Measurements from ENCODE around the gene RALGPS1. TPM values are rescaled to one million over a fixed set of nuclear protein-coding genes. Genes with fewer than 3 reads are reported as not detected.

Gene RALGPS1
- total and polyA plus RNA-seq, 2 donors (not counting 1 experiment from before 2014, with no cell fraction given), result 19.7 to 39.9 TPM

- Histone ChIP-seq H2AFZ (ENCODE audit: insufficient read depth, low read depth, low read length, poor library complexity, severe bottlenecking) (no peak overlapping the region), H4K20me1 (ENCODE audit: control insufficient read depth, insufficient read depth, low read length, poor library complexity, severe bottlenecking) (no peaks in the 10 kb centered on the region), H3K4me3 (ENCODE audit: control extremely low read depth in 1 of 5, extremely low read depth in 1 of 5, insufficient read depth in 1 of 5, low read depth in 2 of 5, low read length in 4 of 5) (no peak overlapping the region), H3K27ac (ENCODE audit: low read length in 2 of 2) (peak overlapping the region in 1 of 2 donors; percentile 49), H3K9me3 (ENCODE audit: control extremely low read depth in 1 of 3, control insufficient read depth in 2 of 3, insufficient read depth in 1 of 3, low read length in 2 of 3) (peaks cover 0 to 11% (median 3%) of the 10 kb centered on the region in 3 donors), H3K4me2 (replicated peaks; ENCODE audit: low read depth, low read length, poor library complexity, severe bottlenecking) (peak overlapping the region; percentile 57), H3K36me3 (replicated peaks in 1 of 2; ENCODE audit: control extremely low read depth in 1 of 2, control insufficient read depth in 1 of 2, extremely low read depth in 1 of 2, insufficient read depth in 2 of 2, low read length in 1 of 2) (peaks cover 0 to 4% of the 10 kb centered on the region in 2 experiments), H3K4me1 (ENCODE audit: control insufficient read depth in 2 of 2, insufficient read depth in 2 of 2, low read length in 2 of 2) (peaks cover 24 to 29% of the 10 kb centered on the region in 2 donors), H3K27me3 (replicated peaks in 1 of 4; ENCODE audit: control extremely low read depth in 1 of 4, control insufficient read depth in 3 of 4, insufficient read depth in 4 of 4, low read length in 3 of 4) (no peaks in the 10 kb centered on the region), H3K79me2 (ENCODE audit: control insufficient read depth, insufficient read depth, low read length) (no peaks in the 10 kb centered on the region), H3K9ac (ENCODE audit: low read length) (no peak overlapping the region)
- Mint-ChIP-seq H3K4me1 (peaks cover 42% of the 10 kb centered on the region), H3K27ac (peak overlapping the region; percentile 85), H3K4me3 (peak overlapping the region; percentile 60), H3K27me3 (no peaks in the 10 kb centered on the region), H3K9me3 (ENCODE audit: insufficient read depth) (no peaks in the 10 kb centered on the region)
- TF ChIP-seq CTCF (IDR thresholded peaks at IDR 0.05) (no peak), EZH2 (IDR thresholded peaks at IDR 0.05; ENCODE audit: borderline replicate concordance, insufficient read depth, low read depth, low read length, poor library complexity, severe bottlenecking) (no peak)
- ATAC-seq (ENCODE audit: low read depth) (no peak), DNase-seq (no peak)
- POLR2A ChIA-PET, result interaction anchor here (1.3 kb wide), 1 partner anchor 8 kb away, joined by 3 read pairs; no protein-coding TSS in a partner anchor
- CTCF ChIA-PET, result interaction anchor here (0.9 to 1.3 kb wide), 2 partner anchors 33 to 386 kb away, joined by 3 to 4 read pairs; no protein-coding TSS in a partner anchor
- 59% methylated on average over 11 of the region's 11 CpGs for WGBS (ENCODE audit: insufficient coverage)
- intact Hi-C loops (cut with micrococcal nuclease), result loop anchor here (1.0 to 2.0 kb wide), 5 partner anchors 57 to 283 kb away; partner anchors contain the start of genes LRSAM1, RPL12 and ZNF79
These were observed 253.2 kb downstream of the RALGPS1 start for GRCh38 chr9:127167560-127168326.

Data from B cell (primary cell).